HCT116 (cell line): ENCODE measurements around the gene SVEP1. TPM values are rescaled to one million over a fixed set of nuclear protein-coding genes. Genes with fewer than 3 reads are reported as not detected.

Experiments used
- ATAC-seq: fragments of 200-7000 bp; cut with Tn5 transposase; 2 replicates; pipeline ENCODE4 v1.9.1; 2020; ENCODE audit warnings: mild to moderate bottlenecking, moderate library complexity
- BruUV-seq: library from RNA; stranded (reverse); fragments of 400-500 nt; replicated peaks from 2 replicates; lab custom pipeline; 2021; lab: Mats Ljungman, UMichigan
- CTCF ChIA-PET: fragments of 300-600 bp; sonication (Branson Sonifier 250); formaldehyde crosslinking; loops from one replicate; lab custom pipeline; 2021; ENCODE audit warnings: antibody characterized with exemption; lab: Charles Lee
- POLR2A ChIA-PET: fragments of 300-600, 350-600 bp; sonication (Branson Sonifier 250); formaldehyde crosslinking; loops from one replicate; lab custom pipeline; 2021; ENCODE audit warnings: antibody characterized with exemption; lab: Charles Lee
- RAD21 ChIA-PET, 2 experiments: fragments of 300-600 bp; sonication (Branson Sonifier 250); formaldehyde crosslinking; loops; one replicate each; lab custom pipeline; 2023; ENCODE audit warnings: low total read pairs in 2 of 2; ENCODE audit not compliant: uncharacterized antibody in 2 of 2, unreplicated experiment in 2 of 2, low non-redundant PET in 1 of 2; lab: Charles Lee
- DNase-seq: peaks from one replicate; pipeline ENCODE4 v3.0.0-alpha.2; 2010; ENCODE audit warnings: low read depth, low spot score
- H2AFZ ChIP-seq: fragments of 200-600 bp; shearing (Covaris generic), sonication (generic); 2 replicates; pipeline ENCODE4 v1.6.1; 2017; ENCODE audit warnings: low read depth, mixed run types, mixed read lengths, antibody characterized with exemption, low read length; ENCODE audit not compliant: poor library complexity, severe bottlenecking
- H3K27ac ChIP-seq: 2 replicates; pipeline ENCODE4 v1.5.1; 2012; ENCODE audit warnings: low read depth, low read length
- H3K27me3 ChIP-seq: fragments of 200-600 bp; sonication (generic); 2 replicates; pipeline ENCODE4 v1.6.1; 2016; ENCODE audit warnings: mixed run types, low read length, mixed read lengths; ENCODE audit not compliant: insufficient read depth
- H3K36me3 ChIP-seq, 2 experiments: fragments of 200-500 bp in 1 of 2; fragments of 200-600 bp in 1 of 2; sonication (Bioruptor generic) in 1 of 2; sonication (generic) in 1 of 2; 2 replicates each; pipeline versions ENCODE4 v1.5.1 to v1.6.1; 2014 to 2016; ENCODE audit warnings: low read length in 2 of 2, inconsistent platforms in 1 of 2, mixed read lengths in 1 of 2, mixed run types in 1 of 2; ENCODE audit not compliant: insufficient read depth in 2 of 2, control insufficient read depth in 1 of 2
- H3K4me1 ChIP-seq, 2 experiments: fragments of 200-600 bp in 1 of 2; sonication (generic) in 1 of 2; 2 replicates each; pipeline versions ENCODE4 v1.5.1 to v1.6.1; 2012 to 2017; ENCODE audit warnings: low read length in 2 of 2, inconsistent platforms in 1 of 2, mild to moderate bottlenecking in 1 of 2, mixed read lengths in 1 of 2, mixed run types in 1 of 2, moderate library complexity in 1 of 2; ENCODE audit not compliant: insufficient read depth in 2 of 2, control insufficient read depth in 1 of 2
- H3K4me2 ChIP-seq: fragments of 200-600 bp; sonication (generic); 2 replicates; pipeline ENCODE4 v1.6.1; 2017; ENCODE audit warnings: mixed run types, low read length, mixed read lengths
- H3K4me3 ChIP-seq, 2 experiments: fragments of 200-600 bp in 1 of 2; sonication (generic) in 1 of 2; replicated peaks in 1 of 2; 2 replicates each; pipeline ENCODE4 v1.5.1; 2011 to 2016; ENCODE audit warnings: low read length in 2 of 2, control low read depth in 1 of 2, low read depth in 1 of 2, mild to moderate bottlenecking in 1 of 2, mixed read lengths in 1 of 2, mixed run types in 1 of 2
- H3K79me2 ChIP-seq: fragments of 200-600 bp; sonication (generic); 2 replicates; pipeline ENCODE4 v1.6.1; 2017; ENCODE audit warnings: mild to moderate bottlenecking, mixed run types, low read length, moderate library complexity, mixed read lengths; ENCODE audit not compliant: insufficient read depth
- H3K9ac ChIP-seq: fragments of 200-600 bp; sonication (generic); 2 replicates; pipeline ENCODE4 v1.6.1; 2016; ENCODE audit warnings: low read length, mixed read lengths
- H3K9me2 ChIP-seq: fragments of 200-600 bp; sonication (generic), shearing (Covaris generic); 2 replicates; pipeline ENCODE4 v1.6.1; 2017; ENCODE audit warnings: mixed run types, mild to moderate bottlenecking, moderate library complexity; ENCODE audit not compliant: insufficient read depth
- H3K9me3 ChIP-seq, 2 experiments: fragments of 200-500 bp in 1 of 2; fragments of 200-600 bp in 1 of 2; sonication (Bioruptor generic) in 1 of 2; sonication (generic) in 1 of 2; 2 replicates each; pipeline ENCODE4 v1.6.1; 2014 to 2017; ENCODE audit warnings: low read length in 2 of 2, mixed read lengths in 2 of 2, inconsistent platforms in 1 of 2, low read depth in 1 of 2, mild to moderate bottlenecking in 1 of 2, mixed run types in 1 of 2, moderate library complexity in 1 of 2; ENCODE audit not compliant: control insufficient read depth in 1 of 2, insufficient read depth in 1 of 2
- H4K20me1 ChIP-seq: fragments of 200-600 bp; sonication (generic), shearing (Covaris generic); 2 replicates; pipeline ENCODE4 v1.6.1; 2017; ENCODE audit warnings: mixed run types, mild to moderate bottlenecking, moderate library complexity; ENCODE audit not compliant: insufficient read depth
- ATF3 ChIP-seq: IDR thresholded peaks from 2 replicates; pipeline ENCODE4 v1.6.1; 2012
- CEBPB ChIP-seq: IDR thresholded peaks from 2 replicates; pipeline ENCODE4 v1.6.1; 2012; ENCODE audit warnings: low read depth
- EZH2 ChIP-seq: fragments of 200-600 bp; sonication (generic); IDR thresholded peaks from 2 replicates; pipeline ENCODE4 v1.6.1; 2017; ENCODE audit warnings: antibody characterized with exemption, mixed run types
- JUND ChIP-seq: IDR thresholded peaks from 2 replicates; pipeline ENCODE4 v1.6.1; 2012
- MAX ChIP-seq: IDR thresholded peaks from 2 replicates; pipeline ENCODE4 v1.6.1; 2012
- POLR2A ChIP-seq: IDR thresholded peaks from 2 replicates; pipeline ENCODE4 v1.7.0; 2011; ENCODE audit warnings: borderline replicate concordance; ENCODE audit not compliant: insufficient read depth, insufficient read length; ENCODE audit errors: extremely low read depth
- POLR2AphosphoS5 ChIP-seq: IDR thresholded peaks from 2 replicates; pipeline ENCODE4 v1.6.1; 2011; ENCODE audit warnings: mild to moderate bottlenecking, low read depth, low read length, moderate library complexity
- SP1 ChIP-seq: IDR thresholded peaks from 2 replicates; pipeline ENCODE4 v1.6.1; 2012; ENCODE audit warnings: low read depth
- ZNF274 ChIP-seq: fragments of 200-500 bp; sonication (Bioruptor generic); IDR thresholded peaks from 2 replicates; pipeline ENCODE4 v1.6.1; 2014; ENCODE audit warnings: mild to moderate bottlenecking, low read depth, low read length, inconsistent platforms
- intact Hi-C: fragments of 100-400 bp; cut with micrococcal nuclease; formaldehyde crosslinking; loops from 2 replicates; pipeline ENCODE4 v1.10.0; 2022
- total RNA-seq: library from RNA; stranded (reverse); gene quantifications from one replicate; pipeline ENCODE4 v1.2.1, GENCODE V29; 2021; ENCODE audit not compliant: unreplicated experiment
- TF ChIP-seq, protein P1 (sequence below): IDR thresholded peaks from 2 replicates; pipeline ENCODE4 v1.6.1; 2012; ENCODE audit warnings: low read depth
- TF ChIP-seq, protein P2 (sequence below): IDR thresholded peaks from 2 replicates; pipeline ENCODE4 v1.6.1; 2011; ENCODE audit warnings: mild to moderate bottlenecking, low read length, moderate library complexity; ENCODE audit not compliant: insufficient replicate concordance; ENCODE audit errors: extremely low read depth

Gene SVEP1
- total RNA-seq, 1 experiment from 2014 or later = 0.15 TPM

DNA sequence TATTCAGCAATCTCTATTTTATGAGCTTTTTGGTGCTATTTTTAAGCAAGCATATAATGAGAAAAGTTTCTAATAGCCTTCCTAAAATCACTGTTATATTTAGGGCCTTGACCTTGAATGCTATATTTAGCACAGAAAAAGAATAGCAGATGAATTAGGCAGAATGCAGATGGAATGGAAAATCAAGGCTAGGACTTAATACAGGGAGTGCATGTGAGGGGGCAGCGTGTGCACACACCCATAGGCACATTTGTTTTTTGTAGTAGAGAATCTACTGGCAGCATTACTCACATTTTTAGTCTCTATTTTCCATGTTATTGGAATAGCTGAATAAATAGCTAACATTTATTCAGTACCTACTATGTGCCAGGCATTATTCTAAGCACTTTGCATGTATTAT lies 79.9 kb downstream of the SVEP1 start (continued):
- TF ChIP-seq, protein P1, sequence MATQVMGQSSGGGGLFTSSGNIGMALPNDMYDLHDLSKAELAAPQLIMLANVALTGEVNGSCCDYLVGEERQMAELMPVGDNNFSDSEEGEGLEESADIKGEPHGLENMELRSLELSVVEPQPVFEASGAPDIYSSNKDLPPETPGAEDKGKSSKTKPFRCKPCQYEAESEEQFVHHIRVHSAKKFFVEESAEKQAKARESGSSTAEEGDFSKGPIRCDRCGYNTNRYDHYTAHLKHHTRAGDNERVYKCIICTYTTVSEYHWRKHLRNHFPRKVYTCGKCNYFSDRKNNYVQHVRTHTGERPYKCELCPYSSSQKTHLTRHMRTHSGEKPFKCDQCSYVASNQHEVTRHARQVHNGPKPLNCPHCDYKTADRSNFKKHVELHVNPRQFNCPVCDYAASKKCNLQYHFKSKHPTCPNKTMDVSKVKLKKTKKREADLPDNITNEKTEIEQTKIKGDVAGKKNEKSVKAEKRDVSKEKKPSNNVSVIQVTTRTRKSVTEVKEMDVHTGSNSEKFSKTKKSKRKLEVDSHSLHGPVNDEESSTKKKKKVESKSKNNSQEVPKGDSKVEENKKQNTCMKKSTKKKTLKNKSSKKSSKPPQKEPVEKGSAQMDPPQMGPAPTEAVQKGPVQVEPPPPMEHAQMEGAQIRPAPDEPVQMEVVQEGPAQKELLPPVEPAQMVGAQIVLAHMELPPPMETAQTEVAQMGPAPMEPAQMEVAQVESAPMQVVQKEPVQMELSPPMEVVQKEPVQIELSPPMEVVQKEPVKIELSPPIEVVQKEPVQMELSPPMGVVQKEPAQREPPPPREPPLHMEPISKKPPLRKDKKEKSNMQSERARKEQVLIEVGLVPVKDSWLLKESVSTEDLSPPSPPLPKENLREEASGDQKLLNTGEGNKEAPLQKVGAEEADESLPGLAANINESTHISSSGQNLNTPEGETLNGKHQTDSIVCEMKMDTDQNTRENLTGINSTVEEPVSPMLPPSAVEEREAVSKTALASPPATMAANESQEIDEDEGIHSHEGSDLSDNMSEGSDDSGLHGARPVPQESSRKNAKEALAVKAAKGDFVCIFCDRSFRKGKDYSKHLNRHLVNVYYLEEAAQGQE = no peak
- TF ChIP-seq, protein P2, sequence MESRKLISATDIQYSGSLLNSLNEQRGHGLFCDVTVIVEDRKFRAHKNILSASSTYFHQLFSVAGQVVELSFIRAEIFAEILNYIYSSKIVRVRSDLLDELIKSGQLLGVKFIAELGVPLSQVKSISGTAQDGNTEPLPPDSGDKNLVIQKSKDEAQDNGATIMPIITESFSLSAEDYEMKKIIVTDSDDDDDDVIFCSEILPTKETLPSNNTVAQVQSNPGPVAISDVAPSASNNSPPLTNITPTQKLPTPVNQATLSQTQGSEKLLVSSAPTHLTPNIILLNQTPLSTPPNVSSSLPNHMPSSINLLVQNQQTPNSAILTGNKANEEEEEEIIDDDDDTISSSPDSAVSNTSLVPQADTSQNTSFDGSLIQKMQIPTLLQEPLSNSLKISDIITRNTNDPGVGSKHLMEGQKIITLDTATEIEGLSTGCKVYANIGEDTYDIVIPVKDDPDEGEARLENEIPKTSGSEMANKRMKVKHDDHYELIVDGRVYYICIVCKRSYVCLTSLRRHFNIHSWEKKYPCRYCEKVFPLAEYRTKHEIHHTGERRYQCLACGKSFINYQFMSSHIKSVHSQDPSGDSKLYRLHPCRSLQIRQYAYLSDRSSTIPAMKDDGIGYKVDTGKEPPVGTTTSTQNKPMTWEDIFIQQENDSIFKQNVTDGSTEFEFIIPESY = no peak
- TF ChIP-seq, all 23 proteins: peak for 0

- Histone ChIP-seq H3K9me3 (no peaks in the 10 kb centered on the region), H3K4me3 (no peak overlapping the region), H3K9me2 (no peaks in the 10 kb centered on the region), H2AFZ (no peak overlapping the region), H3K79me2 (no peaks in the 10 kb centered on the region), H3K27me3 (no peaks in the 10 kb centered on the region), H3K36me3 (no peaks in the 10 kb centered on the region), H4K20me1 (no peaks in the 10 kb centered on the region), H3K4me1 (no peaks in the 10 kb centered on the region), H3K4me2 (no peak overlapping the region), H3K9ac (no peak overlapping the region), H3K27ac (no peak overlapping the region)
- ChIA-PET CTCF (no interaction called here), RAD21 (no interaction called here), POLR2A (no interaction called here)
- no peak for ATAC-seq
- intact Hi-C loops = no loop called here
- BruUV-seq = no TSS peak
- no peak for DNase-seq
- no peak for TF ChIP-seq CEBPB
- TF ChIP-seq MAX = no peak
- TF ChIP-seq EZH2 = no peak
- TF ChIP-seq ATF3 = no peak
- no peak for TF ChIP-seq POLR2A
- TF ChIP-seq JUND = no peak
- no peak for TF ChIP-seq SP1
- TF ChIP-seq ZNF274 = no peak
- TF ChIP-seq, protein P1 = no peak
- TF ChIP-seq POLR2AphosphoS5 = no peak
- TF ChIP-seq, protein P2 = no peak
Observed at GRCh38 chr9:110487196-110487595, 92.3 kb downstream of the SVEP1 start.
